Measurements from ENCODE around the gene PPP2R3A.

PPP2R3A gene

DNA sequence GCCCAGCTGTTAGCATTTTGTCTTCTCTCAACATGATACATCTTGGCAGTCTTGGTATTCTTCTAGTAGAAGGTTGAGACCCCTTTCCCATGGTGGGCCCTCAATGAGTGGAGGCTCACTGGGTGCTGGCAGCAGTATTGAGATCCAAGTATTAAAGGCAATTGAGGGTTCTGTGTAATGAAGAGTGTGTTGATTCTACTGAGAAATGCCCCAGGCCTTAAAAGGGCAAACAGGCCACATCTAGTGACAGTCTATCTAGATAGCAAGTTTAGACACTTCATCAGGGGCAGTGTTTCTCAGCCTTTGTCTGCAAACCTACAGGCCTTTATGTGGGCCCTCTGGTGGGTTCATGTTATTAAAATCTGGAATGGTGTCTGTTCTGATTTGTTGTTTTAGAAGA, 9.5 kb downstream of the PPP2R3A start:
- no peak for DNase-seq

DNA sequence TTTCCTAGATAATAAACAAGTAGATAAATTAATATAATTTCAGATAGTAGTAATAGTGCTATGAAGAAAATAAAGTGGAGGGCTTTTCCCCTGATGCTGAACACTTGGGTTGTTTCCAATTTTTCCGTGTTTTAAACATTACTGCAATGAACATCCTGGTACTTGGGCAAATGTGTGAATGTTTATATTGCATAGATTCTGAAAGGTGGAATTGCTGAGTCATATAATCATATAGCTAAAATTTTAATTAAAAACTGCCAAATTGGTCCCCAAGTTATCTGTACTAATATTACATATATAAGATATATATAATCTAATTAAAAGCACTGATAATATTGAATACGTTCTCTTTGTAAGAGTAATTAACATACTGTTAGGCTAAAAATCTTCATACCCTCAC, 10.0 kb downstream of the PPP2R3A start:
- no peak for DNase-seq

DNA sequence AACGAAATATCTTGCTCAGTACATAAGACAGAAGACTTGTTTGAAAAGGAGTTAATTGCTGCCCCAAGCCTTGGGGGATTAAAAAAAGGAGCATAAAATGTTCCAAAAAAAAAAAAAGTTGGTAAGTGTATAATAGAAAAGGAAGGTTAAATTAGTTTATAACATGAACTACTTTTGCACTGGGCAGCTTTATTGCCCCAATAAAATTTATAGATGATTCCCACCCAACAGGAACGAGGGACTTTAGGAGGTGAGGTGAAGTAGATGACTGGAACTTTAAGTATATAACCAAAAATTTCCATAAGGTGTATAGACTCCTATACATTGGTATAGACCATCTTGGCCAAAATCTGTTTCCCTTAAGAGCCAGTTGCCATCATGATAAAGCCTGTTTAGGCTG, 14.8 kb downstream of the PPP2R3A start:
- DNase-seq: no peak

DNA sequence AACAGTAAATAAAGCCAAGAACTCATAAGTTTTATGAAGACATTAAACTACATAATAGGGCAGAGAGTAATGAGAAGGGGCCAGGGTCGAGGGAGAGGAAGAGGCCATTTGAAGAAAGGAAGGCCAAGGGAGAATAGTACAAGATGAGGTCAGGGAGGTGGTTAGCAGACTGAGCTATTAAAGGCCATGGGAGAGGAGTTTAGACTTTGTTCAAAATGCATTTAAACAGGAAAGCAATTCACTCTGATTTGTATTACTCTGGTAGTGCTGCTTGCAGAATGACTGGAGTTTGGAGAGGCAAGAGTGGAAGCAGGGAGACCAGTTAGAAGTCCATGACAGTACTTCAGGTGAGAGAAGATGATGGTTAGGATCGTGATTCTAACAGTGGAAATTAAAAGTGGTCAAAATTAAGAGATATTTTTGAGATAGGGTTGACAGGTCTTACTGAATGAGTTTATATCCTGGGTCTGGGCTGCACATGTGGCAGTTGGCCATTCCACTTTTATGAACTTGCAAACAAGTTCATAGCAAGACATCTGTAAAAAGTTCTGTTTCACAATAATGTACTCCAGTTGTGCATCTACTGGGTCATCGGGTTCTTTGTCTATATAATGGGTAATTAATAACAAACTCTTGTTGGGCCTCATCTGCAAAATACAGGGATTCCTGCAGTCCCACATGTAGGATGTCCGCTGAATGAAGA, 16.3 kb downstream of the PPP2R3A start:
- no peak for DNase-seq

DNA sequence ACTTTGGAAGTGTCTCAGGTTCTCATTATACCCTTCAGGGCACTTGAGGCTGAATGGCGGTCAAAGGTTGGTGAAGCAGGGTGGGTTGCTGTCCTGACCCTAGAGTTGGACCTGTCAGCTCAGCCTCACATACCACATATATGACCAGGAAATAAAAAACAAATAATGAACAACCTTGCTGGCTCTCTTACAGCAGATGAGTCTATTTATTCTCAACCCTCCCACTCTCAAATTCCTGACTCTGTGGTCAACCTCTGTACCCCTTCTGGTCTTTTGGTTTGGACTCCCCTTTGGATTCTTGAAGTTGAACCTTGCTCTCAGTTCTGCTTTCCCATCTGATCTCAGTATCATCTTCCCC, 16.9 kb downstream of the PPP2R3A start:
- no peak for DNase-seq

DNA sequence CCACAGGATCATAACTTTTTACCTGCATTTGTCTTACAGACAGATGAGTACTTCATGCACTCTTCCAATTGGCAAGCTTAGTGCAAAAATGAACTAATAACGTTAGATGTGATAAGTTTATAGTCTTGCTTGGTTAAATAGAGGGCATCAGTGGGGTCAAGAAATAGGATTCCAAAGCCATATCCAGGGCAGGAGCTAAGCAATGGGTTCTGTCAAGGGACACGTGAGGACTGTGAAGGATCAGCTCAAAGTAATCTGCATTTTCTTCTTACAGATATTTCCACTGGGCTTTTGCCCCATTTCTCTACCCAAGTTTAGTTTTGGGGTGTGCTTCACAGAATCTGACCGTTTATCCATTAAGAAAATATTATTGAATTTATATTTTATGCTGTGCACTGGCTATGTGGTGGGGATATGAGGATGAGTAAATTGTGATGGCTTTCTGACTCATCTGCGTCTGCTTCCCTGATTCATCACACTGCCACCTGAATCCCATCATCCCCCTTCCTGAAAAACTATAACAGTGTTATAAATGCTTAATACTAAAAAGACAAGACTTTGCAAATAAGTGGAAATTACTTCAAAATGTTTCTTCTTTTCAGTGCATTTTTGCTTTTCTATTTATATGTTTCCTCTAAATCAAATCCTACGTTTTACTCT, 17.5 kb downstream of the PPP2R3A start:
- DNase-seq: no peak

DNA sequence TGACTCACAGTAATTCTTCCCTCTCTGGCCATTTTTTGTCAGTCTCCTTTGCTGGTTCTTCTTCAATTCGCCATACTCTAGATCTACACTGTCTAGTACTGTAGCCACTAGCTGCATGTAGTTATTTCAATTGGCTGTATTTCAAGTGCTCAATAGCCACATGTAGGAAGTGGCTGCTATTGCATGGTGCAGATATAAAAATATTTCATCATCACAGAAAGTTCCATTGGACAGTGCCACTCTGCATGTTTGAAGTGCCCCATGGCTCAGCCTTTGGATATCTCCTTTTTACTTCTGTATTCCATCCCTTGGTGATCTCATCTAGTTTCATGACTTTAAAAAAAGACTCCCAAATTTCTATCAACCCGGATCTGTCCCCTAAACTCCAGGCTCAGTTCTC, 22.1 kb downstream of the PPP2R3A start:
- no peak for DNase-seq

DNA sequence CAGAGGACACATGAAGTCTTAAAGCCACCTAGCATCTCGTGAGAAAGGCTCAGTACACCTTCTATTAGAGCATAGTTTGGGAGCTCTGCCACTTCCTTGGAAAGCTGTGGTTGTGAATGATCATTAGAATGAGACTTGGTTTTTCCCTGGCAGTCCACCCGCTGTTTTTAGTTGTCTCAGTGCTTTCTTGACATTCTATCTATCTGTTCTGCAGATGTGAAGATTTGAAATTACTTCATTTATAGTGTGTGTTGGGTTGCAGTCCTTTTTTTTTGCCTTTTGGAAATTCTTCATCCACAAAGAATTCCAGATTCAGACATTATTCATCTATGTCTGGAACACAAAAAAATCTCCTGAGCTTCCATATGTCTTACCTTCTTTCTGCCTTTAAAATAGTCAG, 23.7 kb downstream of the PPP2R3A start:
- DNase-seq: no peak

DNA sequence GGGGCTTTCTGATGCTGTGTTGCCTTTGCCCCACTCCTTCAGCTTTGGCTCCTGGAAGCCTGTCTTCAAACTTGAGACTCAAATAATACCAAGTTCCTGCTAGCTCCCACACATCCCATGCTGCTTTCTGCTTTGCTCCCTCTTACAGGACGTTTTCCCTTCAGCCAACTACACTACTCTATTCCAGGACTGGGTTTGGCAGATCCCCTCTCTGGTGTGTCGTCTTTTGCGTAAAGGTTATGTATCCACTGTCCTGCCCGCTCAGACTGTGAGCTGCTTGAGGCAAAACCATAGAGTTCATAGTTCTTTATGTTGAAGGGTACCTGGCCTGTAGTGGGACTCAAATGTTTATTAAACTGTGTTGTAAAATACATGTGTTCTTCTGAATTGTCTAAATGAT, 25.4 kb downstream of the PPP2R3A start:
- DNase-seq: no peak

DNA sequence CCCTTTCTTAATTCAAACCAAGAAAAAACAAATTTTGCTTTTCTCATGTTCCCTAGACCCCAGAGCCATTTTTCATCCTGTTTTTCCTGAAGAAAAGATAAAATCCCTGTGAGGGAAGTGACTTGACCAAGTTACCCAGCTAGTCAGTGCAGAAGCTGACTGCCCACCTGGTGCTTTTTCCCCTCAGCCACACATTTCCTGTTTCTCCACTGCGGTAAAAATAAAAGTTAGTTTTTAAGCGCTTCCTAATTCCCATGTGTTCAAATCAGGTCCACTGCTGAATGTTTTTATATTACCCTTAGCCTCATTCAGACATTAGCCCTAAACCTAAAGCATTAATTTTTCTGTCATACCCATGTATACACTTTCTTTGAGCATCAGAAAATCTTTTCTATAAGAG, 26.1 kb downstream of the PPP2R3A start:
- DNase-seq: no peak

DNA sequence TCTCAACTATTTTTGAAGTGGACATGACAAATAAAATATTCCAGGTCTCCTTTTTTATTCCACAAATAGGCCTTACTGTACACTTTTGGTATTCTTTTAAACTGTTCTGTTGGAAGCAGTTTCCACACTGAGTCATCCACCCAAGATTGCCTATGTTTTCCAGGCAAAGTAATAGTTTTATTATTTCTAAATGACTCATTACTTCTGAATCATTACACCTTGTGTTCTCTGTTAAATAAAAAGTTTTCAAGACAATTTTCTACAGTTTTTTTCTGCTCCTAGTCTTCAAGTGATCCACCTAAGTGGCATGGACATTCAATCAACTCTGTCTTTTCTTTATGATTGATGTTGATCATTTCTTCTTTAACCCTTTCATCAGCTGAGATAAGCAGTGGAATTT, 26.5 kb downstream of the PPP2R3A start:
- DNase-seq: no peak

DNA sequence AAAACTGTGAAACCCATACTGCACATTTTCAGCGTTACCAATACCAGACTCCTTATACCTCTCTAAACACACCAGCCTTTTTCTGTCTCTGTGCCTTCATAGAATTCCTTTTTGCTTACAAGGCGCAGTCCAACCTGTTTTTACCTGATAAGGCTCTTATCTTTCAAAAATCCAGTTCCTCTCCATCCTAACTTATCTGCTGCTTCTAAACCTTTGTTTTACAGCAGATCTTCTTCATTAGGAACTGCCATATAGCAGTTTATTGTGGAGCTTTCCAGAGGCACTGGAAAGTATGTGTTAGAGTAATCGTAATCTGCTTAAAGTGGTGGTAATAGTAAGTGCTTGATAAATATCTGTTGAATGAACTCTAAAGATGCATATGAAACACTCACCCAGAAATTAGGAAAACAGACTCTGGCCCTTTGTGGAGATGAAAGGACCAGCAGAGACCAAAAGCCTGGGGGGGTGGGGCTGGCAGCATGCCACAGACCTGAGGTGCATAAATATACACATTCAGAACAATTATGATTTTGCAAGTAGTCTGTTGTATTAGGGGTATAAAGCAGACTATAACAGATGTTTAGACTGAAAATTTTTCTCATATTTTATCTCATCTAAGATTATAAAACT, 29.3 kb downstream of the PPP2R3A start:
- no peak for DNase-seq

DNA sequence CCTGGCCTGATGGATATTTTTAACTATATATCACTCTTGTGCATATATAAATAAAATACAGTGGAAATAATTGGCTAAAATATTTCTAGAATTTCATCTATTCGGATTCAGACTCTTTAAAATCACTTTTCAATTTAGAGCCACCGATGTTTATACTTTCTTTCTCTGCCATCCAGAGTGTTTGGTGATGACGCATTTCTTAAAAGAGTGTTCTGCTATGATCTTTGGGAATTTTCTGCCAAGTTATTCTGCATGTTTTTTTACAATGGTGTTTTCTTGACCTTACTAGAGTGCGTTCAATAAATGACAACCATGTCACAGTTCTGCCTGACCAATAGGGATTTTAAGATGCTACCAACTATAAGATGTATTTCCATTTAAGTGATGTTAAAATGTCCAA, 30.2 kb downstream of the PPP2R3A start:
- no peak for DNase-seq

DNA sequence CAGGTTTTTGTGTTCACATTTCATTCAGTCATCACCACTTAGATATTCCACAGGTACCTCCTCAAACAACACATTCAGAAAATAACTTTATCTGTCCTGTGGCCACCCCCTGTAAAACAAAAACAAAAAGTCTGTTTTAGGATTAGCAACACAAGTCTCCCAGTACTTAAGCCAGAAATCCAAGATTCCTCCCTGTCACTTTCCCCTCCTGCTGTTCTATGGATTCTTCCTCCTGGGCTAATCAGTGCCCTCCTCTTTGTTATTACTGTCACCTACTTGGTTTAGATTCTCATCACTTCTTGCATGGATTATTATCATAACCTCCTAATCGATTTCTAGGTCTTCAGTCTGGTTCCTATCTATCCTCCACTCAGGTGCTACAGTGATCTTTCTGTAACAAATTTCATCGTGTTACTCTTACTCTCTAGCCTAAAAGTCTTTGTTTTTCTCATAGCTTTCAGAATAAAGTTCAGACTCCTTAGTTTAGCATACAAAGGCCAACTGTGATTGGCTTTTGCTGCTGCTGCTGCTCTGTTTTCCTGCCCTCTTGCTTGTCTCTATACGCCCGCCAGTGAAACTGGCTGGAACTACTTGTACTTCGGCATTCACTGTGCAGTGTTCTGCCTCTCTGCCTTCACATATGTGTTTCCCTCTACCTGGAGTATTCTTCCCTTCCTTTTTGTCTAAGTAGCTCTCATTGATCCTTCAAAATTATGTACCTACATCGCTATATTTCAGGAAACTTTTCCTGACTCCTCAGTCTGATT, 32.2 kb downstream of the PPP2R3A start:
- DNase-seq: no peak

DNA sequence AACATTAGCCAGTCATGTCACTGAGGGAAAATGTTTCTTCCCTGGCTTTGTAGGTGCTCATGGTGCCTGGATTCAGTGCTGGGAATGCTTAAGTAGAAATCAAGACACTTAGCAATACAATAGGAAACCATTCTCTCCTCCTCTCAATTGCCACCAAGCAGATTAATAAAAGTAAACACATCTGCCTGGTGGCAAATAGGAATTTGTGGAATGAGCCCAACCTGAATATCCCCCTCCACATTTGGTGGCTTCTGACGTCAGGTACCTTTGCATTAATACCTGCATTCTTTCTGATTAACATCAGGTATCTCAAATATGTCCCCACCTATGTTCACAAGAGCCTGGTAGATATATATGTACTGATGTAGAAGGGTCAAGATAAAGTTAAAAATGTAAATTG, 42.7 kb downstream of the PPP2R3A start:
- DNase-seq: no peak

DNA sequence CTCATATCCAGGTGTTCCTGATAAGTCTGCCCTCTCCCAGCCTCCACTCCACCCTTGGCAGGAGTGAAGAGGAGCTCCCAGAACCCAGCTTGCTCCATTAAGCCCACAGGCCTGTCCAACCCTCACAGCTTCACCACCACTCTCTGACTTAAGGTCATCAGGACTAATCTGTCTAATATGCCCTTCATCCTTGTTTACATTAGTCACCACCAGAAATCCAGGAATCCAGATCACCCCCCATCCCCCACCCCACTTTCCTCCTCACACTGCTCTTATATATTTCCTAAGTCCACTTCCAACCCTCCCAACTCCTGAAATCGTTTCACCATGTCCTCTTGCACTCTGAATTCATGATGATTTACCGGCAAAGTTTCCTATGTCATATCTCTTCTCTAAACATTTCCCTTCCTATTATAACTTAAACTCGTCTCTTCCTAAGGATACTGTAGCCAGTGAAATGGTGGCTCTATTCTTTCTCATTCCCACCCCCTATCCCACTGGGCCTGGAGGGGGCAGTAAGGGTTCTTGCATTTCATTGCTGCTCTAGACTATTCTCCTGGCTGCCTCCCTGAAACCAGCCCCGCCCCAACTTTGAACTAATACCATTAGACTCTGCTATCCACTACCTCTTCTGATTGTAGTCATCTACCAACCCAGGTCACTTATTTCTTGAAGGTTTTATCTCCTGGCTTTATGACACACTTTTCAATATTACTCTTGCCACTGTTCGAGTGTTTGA, 43.4 kb downstream of the PPP2R3A start:
- DNase-seq: no peak

DNA sequence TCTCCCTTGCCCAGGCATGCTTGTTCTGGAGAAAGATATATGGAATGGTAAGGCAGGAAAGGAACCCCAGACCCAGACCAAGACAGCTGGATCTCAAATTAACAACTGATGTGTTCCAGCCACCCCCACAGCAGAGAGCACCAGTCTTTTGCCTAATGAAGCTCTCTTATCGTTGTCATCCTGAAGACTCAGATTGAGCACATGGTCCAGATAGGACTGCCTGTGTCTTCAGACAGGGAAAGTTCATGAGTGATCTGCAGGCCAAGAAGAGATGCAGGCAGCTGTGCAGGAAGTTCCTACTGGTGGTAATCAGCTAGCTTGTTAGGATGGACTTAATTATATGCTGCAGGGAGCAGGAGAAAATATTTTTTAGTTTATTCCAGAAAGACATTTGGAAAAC, 53.3 kb downstream of the PPP2R3A start:
- DNase-seq: no peak

DNA sequence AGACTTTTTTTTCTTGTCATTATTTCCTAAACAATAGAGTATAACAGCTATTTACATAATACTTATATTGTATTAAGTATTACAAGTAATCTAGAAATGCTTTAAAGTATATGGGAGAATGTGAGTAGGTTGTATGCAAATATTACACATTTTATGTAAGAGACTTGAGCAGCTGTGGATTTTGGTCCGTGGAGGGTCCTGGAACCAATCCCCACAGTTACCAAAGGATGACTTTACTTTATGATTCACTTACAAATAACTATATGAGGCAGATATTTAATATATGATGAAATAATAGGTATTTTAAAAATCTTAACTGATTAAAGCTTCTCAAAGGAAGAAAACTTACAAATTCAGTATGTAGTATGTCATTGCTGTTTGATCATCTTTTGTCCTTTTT, 56.3 kb downstream of the PPP2R3A start:
- no peak for DNase-seq

DNA sequence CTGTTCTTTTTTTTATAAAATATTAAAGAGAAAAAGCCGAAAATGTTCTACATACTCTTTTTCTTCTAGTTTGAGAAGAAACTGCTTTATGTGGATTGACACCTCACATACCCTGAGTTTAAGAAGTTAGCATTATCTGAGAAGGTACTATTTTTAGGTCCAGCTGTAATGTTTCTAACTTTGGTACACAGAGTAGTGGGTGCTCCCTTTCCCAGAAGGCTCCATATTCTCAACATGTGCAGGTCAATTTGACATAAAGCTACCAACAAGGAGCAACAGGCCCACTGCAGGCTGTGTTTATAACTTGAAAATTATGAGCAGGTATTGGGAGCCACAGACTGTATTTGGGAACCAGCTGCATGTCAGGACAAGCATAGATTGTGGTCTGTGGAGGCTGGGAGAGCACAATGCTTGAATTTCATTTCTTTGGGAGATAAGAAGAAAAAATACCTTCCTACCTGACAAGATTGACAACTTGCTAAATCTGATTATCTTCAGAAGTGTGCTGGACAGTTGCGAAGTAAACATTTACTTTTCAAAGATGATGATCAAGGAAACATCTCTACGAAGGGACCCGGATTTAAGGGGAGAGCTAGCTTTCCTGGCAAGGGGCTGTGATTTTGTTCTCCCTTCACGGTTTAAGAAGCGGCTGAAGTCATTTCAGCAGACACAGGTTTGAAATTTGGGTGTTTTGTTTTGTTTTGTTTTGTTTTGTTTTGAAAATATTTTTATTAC, 57.2 kb downstream of the PPP2R3A start:
- no peak for DNase-seq

DNA sequence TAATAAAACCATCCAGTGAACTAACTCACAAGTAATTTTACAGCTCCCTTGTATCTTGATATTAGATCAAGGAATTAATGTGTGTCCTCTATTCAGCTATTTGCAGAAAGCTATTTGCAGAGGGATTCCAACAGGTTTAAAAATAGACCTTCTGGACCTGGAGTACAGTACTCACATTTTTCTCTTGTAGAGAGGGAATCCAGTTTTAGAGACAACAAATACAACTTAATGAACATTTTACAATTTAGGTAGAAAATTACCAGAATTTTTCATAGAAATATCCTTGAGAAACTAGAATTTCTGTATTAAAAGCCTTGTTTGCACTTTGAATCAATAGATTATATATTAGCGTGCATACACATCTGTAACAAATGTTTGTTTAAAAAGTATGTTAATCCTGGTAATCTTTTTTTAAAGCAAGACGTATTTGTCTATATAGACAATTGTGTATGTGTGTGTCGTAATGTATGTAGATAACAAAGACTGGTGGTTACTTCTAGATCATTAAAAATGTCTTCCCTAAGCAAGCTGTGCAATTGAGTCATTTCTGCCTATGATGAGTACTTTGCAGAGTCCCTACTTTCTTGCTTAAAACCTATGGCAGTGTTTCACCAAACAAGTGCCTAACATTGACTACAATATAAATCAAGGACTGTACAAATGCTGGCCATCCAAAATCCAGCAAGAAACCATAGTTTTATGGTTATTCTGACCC, 57.9 kb downstream of the PPP2R3A start:
- DNase-seq: no peak

DNA sequence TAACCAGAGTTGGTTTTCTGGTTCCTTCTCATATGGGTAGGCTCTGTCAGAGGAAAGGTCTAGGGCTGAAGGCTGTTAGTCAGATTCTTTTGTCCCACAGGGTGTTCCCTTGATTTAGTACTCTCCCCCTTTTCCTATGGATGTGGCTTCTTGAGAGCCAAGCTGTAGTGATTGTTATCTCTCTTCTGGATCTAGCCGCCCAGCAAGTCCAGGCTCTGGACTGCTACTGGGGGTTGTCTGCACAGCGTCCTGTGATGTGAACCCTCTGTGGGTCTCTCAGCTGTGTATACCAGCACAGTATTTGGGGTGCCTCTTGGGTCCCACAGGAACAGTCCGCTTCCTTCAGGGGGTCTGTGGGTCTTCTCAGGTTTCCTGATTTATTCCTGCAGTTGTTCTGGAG, 70.8 kb downstream of the PPP2R3A start:
- DNase-seq: no peak

DNA sequence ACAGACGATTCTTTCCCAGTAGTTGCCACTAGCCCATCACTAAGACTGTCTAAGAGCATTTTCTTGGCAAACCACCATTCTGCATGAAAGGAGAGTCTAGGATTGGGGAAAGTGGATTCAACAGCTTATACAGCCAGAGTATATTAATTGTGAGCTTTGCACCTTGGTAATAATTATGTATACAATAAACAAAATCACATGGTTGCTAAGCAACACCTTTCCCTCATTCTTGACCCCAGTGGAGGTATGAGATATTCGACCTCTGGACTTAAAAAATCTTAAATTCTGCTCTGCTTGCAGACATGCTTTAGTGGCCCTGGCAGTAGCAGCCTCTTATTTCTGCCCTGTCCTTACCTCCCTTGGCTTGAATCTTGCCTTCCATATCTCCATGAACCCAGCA, 73.1 kb downstream of the PPP2R3A start:
- DNase-seq: no peak
